SK-N-MC (cell line): ENCODE measurements around the gene RNPC3.

Experiments used
- EZH2 ChIP-seq: fragments of 200-600 bp; sonication (generic); IDR thresholded peaks from one replicate; pipeline ENCODE4 v1.6.1; 2017; ENCODE audit warnings: antibody characterized with exemption
- FOXP2 ChIP-seq: optimal IDR thresholded peaks from 2 replicates; pipeline ENCODE3; 2011; ENCODE audit warnings: mild to moderate bottlenecking, moderate library complexity; ENCODE audit not compliant: insufficient read depth; ENCODE audit errors: extremely low read length, control extremely low read depth
- POLR2AphosphoS5 ChIP-seq: IDR thresholded peaks from 2 replicates; pipeline ENCODE4 v1.6.1; 2012; ENCODE audit warnings: mild to moderate bottlenecking, low read depth, low read length, borderline replicate concordance

DNA sequence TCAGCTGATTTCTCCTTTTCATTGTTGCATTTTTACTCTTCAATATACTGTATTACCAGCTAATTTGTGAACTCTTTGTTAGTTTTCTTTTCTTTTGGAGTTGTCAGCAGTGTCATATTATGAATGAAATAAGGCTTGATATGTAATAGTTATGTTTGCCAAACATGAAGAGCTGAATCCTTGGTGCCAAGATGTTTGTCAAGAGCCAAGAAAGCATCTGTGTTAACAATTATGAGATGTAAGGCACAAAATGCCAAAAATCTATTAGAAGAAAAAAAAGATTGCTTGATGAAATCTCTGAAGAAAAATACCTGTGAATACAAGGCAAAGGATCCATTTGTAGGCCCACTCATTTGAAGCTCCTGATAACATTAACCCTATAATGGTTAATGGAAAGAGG lies 48.4 kb upstream of the RNPC3 start:
- no peak for TF ChIP-seq EZH2
- TF ChIP-seq POLR2AphosphoS5 = no peak
- TF ChIP-seq FOXP2 = no peak
